Sigmoid colon (tissue), 7 donors: ENCODE results near the gene PRCC. TPM values are rescaled to one million over a fixed set of nuclear protein-coding genes. Genes with fewer than 3 reads are reported as not detected.

Experiments
- DNase-seq: peaks from one replicate; pipeline ENCODE4 v3.0.0-alpha.2; 2019
- H3K27ac ChIP-seq, 4 donors: fragments of 200-600 bp; sonication (generic); one replicate each; pipeline ENCODE4 v1.5.1; 2016 to 2019; ENCODE audit warnings: mild to moderate bottlenecking in 1 of 4
- H3K27me3 ChIP-seq, 3 donors: fragments of 200-600 bp; sonication (generic); one replicate each; pipeline ENCODE4 v1.5.1; 2019; ENCODE audit warnings: mild to moderate bottlenecking in 1 of 3
- H3K36me3 ChIP-seq, 4 donors: fragments of 200-600 bp; sonication (generic); one replicate each; pipeline ENCODE4 v1.5.1; 2016 to 2019
- H3K4me1 ChIP-seq, 4 donors: fragments of 200-600 bp; sonication (generic); one replicate each; pipeline ENCODE4 v1.5.1; 2017 to 2019
- H3K4me3 ChIP-seq, 4 donors: fragments of 200-600 bp; sonication (generic); one replicate each; pipeline ENCODE4 v1.5.1; 2017 to 2019; ENCODE audit warnings: mild to moderate bottlenecking in 2 of 4, moderate library complexity in 1 of 4
- H3K9me3 ChIP-seq, 4 donors: fragments of 200-600 bp in 3 of 4; sonication (generic) in 3 of 4; one replicate each; pipeline versions ENCODE4 v1.5.1 to v1.6.1; 2013 to 2019
- EP300 ChIP-seq, 4 donors: sonication (generic); formaldehyde crosslinking; IDR thresholded peaks; one replicate each; pipeline ENCODE4 v1.6.1; 2017; ENCODE audit warnings: antibody characterized with exemption in 4 of 4
- POLR2A ChIP-seq, 2 donors: fragments of 450-650 bp; IDR thresholded peaks; one replicate each; pipeline ENCODE4 v1.6.1; 2016; ENCODE audit warnings: antibody characterized with exemption in 2 of 2, mild to moderate bottlenecking in 2 of 2, moderate library complexity in 2 of 2
- POLR2AphosphoS5 ChIP-seq, 4 donors: sonication (generic); formaldehyde crosslinking; IDR thresholded peaks; one replicate each; pipeline ENCODE4 v1.6.1; 2017; ENCODE audit warnings: antibody characterized with exemption in 4 of 4
- WGBS, 2 donors: extraction: QIAGEN DNeasy Blood & Tissue Kit; methylation state at CpG; one replicate each; pipeline ENCODE4 v1.1.7; 2013; 5-methylcytosine and 5-hydroxymethylcytosine counted together
- intact Hi-C: fragments of 100-400 bp; cut with DNase I; formaldehyde crosslinking; loops from one replicate; pipeline ENCODE4 v1.15.1; 2023
- polyA plus RNA-seq, 3 donors: library from polyadenylated mRNA; stranded (reverse); fragments of 200-250 nt; gene quantifications; one replicate each; pipeline ENCODE4 v1.2.3, GENCODE V29; 2013
- total RNA-seq, 4 donors: library from RNA; depleted of rRNA; stranded (reverse); fragments of >200 nt; gene quantifications; one replicate each; pipeline ENCODE4 v1.1.0, GENCODE V29; 2016
- TF ChIP-seq, protein P1 (sequence below), 4 experiments: fragments of 450-650 bp in 3 of 4; fragments of 200-600 bp in 1 of 4; IDR thresholded peaks; one replicate each; pipeline ENCODE4 v1.5.1; 2016 to 2019; ENCODE audit warnings: antibody characterized with exemption in 4 of 4, mild to moderate bottlenecking in 3 of 4, moderate library complexity in 2 of 4
- donor health status: healthy with polysubstance abuse.
- donor health status: Bipolar disorder and iron deficiency.
- donor health status: healthy.

The PRCC gene
- total and polyA plus RNA-seq, 7 donors, result 27.5 to 49.7 (median 34.1) TPM

- H3K27me3 ChIP-seq, result no peaks in the 10 kb centered on the region
- peaks cover 0 to 66% (median 13%) of the 10 kb centered on the region in 4 donors for H3K36me3 ChIP-seq
- peaks cover 0 to 10% (median 9%) of the 10 kb centered on the region in 4 donors for H3K4me1 ChIP-seq
- WGBS, 2 donors, result 95% methylated on average over 20 of the region's 20 CpGs
- DNase-seq, result no peak
- intact Hi-C loops, result no loop called here
- H3K4me3 ChIP-seq, result no peak overlapping the region
- TF ChIP-seq POLR2AphosphoS5 (IDR thresholded peaks at IDR 0.05) (no peak), POLR2A (IDR thresholded peaks at IDR 0.05) (no peak), EP300 (IDR thresholded peaks at IDR 0.05) (no peak)
- TF ChIP-seq, protein P1, sequence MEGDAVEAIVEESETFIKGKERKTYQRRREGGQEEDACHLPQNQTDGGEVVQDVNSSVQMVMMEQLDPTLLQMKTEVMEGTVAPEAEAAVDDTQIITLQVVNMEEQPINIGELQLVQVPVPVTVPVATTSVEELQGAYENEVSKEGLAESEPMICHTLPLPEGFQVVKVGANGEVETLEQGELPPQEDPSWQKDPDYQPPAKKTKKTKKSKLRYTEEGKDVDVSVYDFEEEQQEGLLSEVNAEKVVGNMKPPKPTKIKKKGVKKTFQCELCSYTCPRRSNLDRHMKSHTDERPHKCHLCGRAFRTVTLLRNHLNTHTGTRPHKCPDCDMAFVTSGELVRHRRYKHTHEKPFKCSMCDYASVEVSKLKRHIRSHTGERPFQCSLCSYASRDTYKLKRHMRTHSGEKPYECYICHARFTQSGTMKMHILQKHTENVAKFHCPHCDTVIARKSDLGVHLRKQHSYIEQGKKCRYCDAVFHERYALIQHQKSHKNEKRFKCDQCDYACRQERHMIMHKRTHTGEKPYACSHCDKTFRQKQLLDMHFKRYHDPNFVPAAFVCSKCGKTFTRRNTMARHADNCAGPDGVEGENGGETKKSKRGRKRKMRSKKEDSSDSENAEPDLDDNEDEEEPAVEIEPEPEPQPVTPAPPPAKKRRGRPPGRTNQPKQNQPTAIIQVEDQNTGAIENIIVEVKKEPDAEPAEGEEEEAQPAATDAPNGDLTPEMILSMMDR (IDR thresholded peaks at IDR 0.05), result no peak
- no peaks in the 10 kb centered on the region for H3K9me3 ChIP-seq
- H3K27ac ChIP-seq, result no peak overlapping the region
Observed at GRCh38 chr1:156733989-156734584, 33.2 kb upstream of the PRCC start.

DNA sequence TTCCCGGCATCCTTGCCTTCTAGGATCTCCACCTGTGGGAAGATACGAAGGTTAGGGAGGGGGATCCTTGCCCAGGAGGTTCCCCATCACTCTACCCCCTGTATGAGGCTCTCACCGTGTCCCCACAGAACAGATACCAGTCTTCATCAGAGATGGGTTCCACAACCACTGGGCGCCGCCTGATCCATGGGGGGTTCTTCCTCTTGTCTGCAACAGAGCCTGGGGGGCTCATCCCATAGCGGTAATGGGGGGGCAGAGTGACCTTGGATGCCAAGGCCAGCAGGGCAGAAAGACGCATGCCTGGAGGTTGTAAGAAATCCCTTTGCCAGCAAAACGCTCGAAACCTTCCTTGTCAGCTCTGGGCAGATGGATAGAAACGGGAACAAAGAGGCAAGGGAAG lies 28.9 kb upstream of the PRCC start:
- no peak overlapping the region for H3K4me3 ChIP-seq
- DNase-seq, result no peak
- H3K36me3 ChIP-seq, result peaks cover 18 to 61% (median 20%) of the 10 kb centered on the region in 4 donors
- intact Hi-C loops, result no loop called here
- no peaks in the 10 kb centered on the region for H3K9me3 ChIP-seq
- H3K4me1 ChIP-seq, result peaks cover 0 to 19% (median 17%) of the 10 kb centered on the region in 4 donors
- WGBS, 2 donors, result 88 to 94% methylated on average over 10 of the region's 10 CpGs
- no peak overlapping the region for H3K27ac ChIP-seq
- TF ChIP-seq POLR2A (IDR thresholded peaks at IDR 0.05) (no peak), POLR2AphosphoS5 (IDR thresholded peaks at IDR 0.05) (no peak), EP300 (IDR thresholded peaks at IDR 0.05) (no peak)
- TF ChIP-seq, protein P1 (IDR thresholded peaks at IDR 0.05), result no peak
- no peaks in the 10 kb centered on the region for H3K27me3 ChIP-seq

- Histone ChIP-seq H3K4me3 (no peak overlapping the region), H3K9me3 (no peaks in the 10 kb centered on the region), H3K36me3 (peaks cover 22 to 61% (median 24%) of the 10 kb centered on the region in 4 donors), H3K4me1 (peaks cover 0 to 19% (median 17%) of the 10 kb centered on the region in 4 donors), H3K27me3 (no peaks in the 10 kb centered on the region), H3K27ac (no peak overlapping the region)
- WGBS, 2 donors, result 78 to 89% methylated on average over 2 of the region's 2 CpGs
- DNase-seq, result no peak
- TF ChIP-seq, protein P1 (IDR thresholded peaks at IDR 0.05), result no peak
- TF ChIP-seq POLR2A (IDR thresholded peaks at IDR 0.05) (no peak), EP300 (IDR thresholded peaks at IDR 0.05) (no peak), POLR2AphosphoS5 (IDR thresholded peaks at IDR 0.05) (no peak)
- intact Hi-C loops, result no loop called here
Observed at GRCh38 chr1:156738916-156739315, 28.4 kb upstream of the PRCC start.

DNA sequence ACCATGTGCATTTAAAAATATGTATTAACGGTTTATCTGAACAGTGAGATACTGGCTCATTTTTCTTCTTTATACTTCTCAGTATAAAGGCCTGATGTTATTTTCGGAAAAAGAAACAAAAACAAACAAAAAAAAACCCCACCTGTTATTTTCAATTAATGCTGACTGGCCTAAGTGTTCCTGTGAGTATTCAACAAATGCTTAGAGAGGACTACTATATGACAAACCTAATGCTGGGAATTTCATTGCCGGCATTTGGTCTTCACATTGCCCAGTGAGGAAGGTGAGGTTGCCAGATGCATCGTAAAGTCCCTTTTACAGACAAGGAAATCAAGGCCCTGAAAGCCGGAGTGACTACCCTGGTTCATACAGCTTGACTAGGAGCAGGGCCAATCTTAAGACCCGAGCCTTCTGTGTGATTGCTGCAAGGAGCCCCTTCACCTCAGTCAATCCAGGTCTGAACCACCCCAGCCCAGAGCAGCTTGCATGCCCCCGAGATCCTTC lies 27.0 kb upstream of the PRCC start:
- H3K9me3 ChIP-seq, result no peaks in the 10 kb centered on the region
- no peaks in the 10 kb centered on the region for H3K27me3 ChIP-seq
- H3K4me1 ChIP-seq, result peaks cover 0 to 26% (median 23%) of the 10 kb centered on the region in 4 donors
- intact Hi-C loops, result no loop called here
- peak overlapping the region; percentile 64 to 79 (median 74) for H3K4me3 ChIP-seq
- peaks cover 30 to 61% (median 35%) of the 10 kb centered on the region in 4 donors for H3K36me3 ChIP-seq
- peak overlapping the region; percentile 83 to 88 (median 86) for H3K27ac ChIP-seq
- no peak for TF ChIP-seq EP300 (IDR thresholded peaks at IDR 0.05)
- TF ChIP-seq POLR2AphosphoS5 (IDR thresholded peaks at IDR 0.05), result no peak
- TF ChIP-seq, protein P1 (IDR thresholded peaks at IDR 0.05), result no peak
- no peak for TF ChIP-seq POLR2A (IDR thresholded peaks at IDR 0.05)
- no peak for DNase-seq
- 11 to 21% methylated on average over 7 of the region's 7 CpGs for WGBS, 2 donors
